ENCODE data around the gene DISP3.

GRCh38 chr1:11571906-11572616 is 93.1 kb downstream of the DISP3 start:
- TF ChIP-seq CTCF (IDR thresholded peaks at IDR 0.05; ENCODE audit: borderline replicate concordance, extremely low read depth, low read length, poor library complexity, severe bottlenecking) (peak; percentile 24), EZH2 (IDR thresholded peaks at IDR 0.05; ENCODE audit: borderline replicate concordance, low read depth, low read length, severe bottlenecking) (no peak)

Data from DND-41 (cell line).